Prostate gland (tissue), 2 donors: ENCODE results near the gene CPLX4. TPM values are rescaled to one million over a fixed set of nuclear protein-coding genes. Genes with fewer than 3 reads are reported as not detected.
A peak's percentile ranks its signal among the peaks of the same experiment; 100 is the strongest.

Experiments used
- DNase-seq: peaks from one replicate; pipeline ENCODE4 v3.0.0-alpha.2; 2019; ENCODE audit warnings: low spot score
- H3K27ac ChIP-seq, 2 donors: fragments of 200-600 bp; sonication (generic); 2 replicates each; pipeline ENCODE4 v1.5.1; 2017 to 2019
- H3K27me3 ChIP-seq: fragments of 200-600 bp; sonication (generic); replicated peaks from 2 replicates; pipeline ENCODE4 v1.5.1; 2019; ENCODE audit not compliant: insufficient read depth
- H3K36me3 ChIP-seq, 2 donors: fragments of 200-600 bp; sonication (generic); 1 replicate in 1 of 2; 2 replicates in 1 of 2; pipeline versions ENCODE4 v1.5.1 to v1.8.1; 2017 to 2019
- H3K4me1 ChIP-seq: fragments of 200-600 bp; sonication (generic); replicated peaks from 2 replicates; pipeline ENCODE4 v1.5.1; 2019
- H3K4me3 ChIP-seq, 2 donors: fragments of 200-600 bp; sonication (generic); 2 replicates each; pipeline ENCODE4 v1.5.1; 2017 to 2019
- H3K9me3 ChIP-seq: fragments of 200-600 bp; sonication (generic); 2 replicates; pipeline ENCODE4 v1.5.1; 2017
- CTCF ChIP-seq, 4 experiments: fragments of 200-600 bp in 2 of 4; fragments of 450-650 bp in 2 of 4; sonication (generic) in 2 of 4; IDR thresholded peaks; 1 replicate in 3 of 4; 2 replicates in 1 of 4; pipeline ENCODE4 v1.5.1; 2016 to 2019; ENCODE audit warnings: antibody characterized with exemption in 4 of 4, mild to moderate bottlenecking in 2 of 4, moderate library complexity in 2 of 4
- POLR2A ChIP-seq: fragments of 450-650 bp; IDR thresholded peaks from one replicate; pipeline ENCODE4 v1.6.1; 2016; ENCODE audit warnings: antibody characterized with exemption, mild to moderate bottlenecking
- POLR2AphosphoS5 ChIP-seq: sonication (generic); formaldehyde crosslinking; IDR thresholded peaks from one replicate; pipeline ENCODE4 v1.6.1; 2017; ENCODE audit warnings: antibody characterized with exemption
- WGBS: methylation state at CpG from one replicate; pipeline ENCODE4 v1.1.5; 2018; 5-methylcytosine and 5-hydroxymethylcytosine counted together
- intact Hi-C: fragments of 100-400 bp; cut with DNase I; formaldehyde crosslinking; loops from one replicate; pipeline ENCODE4 v1.14.2; 2022
- total RNA-seq, 2 donors: library from RNA; depleted of rRNA; stranded (reverse); fragments of >200 nt; gene quantifications; one replicate each; pipeline ENCODE4 v1.1.0, GENCODE V29; 2016

The CPLX4 gene
- total RNA-seq, 2 donors from 2014 or later, result not detected

GRCh38 chr18:59270689-59271257 lies 47.7 kb downstream of the CPLX4 start:
- TF ChIP-seq CTCF (IDR thresholded peaks at IDR 0.05), result no peak
- TF ChIP-seq POLR2A, result no peak
- TF ChIP-seq POLR2AphosphoS5, result no peak
- DNase-seq, result no peak
- Histone ChIP-seq H3K27ac (no peak overlapping the region), H3K27me3 (peaks cover 52% of the 10 kb centered on the region), H3K36me3 (no peaks in the 10 kb centered on the region), H3K4me3 (no peak overlapping the region), H3K9me3 (no peaks in the 10 kb centered on the region), H3K4me1 (no peaks in the 10 kb centered on the region)
- intact Hi-C loops, result no loop called here
- 16% methylated on average over 4 of the region's 4 CpGs for WGBS

DNA sequence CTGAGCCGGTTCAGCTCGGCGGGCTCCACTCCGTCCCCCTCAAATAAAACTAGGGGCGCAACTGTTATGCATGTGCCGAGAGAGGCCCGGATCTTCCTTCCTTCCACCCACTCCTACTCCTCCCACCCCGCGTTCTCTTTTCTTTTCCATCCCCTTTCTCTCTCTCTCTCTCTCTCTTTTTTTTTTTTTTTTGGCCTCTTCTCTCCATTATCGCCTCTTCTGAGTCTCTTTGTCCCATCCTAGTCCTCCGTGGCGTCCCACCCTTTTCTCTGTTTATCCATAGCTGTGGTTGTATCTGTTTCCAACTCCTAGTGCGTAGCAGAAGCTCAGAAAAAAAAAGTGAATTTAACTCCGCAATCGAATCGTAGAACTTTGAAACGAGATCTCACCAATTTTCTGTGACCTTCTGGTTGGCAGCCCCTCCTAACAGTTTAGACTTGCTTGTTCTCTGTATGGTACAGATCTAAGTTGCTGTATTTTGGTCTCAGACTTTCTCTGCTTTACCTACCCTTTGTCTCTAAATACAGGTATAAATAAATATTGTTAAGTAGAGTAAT lies 48.8 kb downstream of the CPLX4 start:
- no peaks in the 10 kb centered on the region for H3K36me3 ChIP-seq

DNA sequence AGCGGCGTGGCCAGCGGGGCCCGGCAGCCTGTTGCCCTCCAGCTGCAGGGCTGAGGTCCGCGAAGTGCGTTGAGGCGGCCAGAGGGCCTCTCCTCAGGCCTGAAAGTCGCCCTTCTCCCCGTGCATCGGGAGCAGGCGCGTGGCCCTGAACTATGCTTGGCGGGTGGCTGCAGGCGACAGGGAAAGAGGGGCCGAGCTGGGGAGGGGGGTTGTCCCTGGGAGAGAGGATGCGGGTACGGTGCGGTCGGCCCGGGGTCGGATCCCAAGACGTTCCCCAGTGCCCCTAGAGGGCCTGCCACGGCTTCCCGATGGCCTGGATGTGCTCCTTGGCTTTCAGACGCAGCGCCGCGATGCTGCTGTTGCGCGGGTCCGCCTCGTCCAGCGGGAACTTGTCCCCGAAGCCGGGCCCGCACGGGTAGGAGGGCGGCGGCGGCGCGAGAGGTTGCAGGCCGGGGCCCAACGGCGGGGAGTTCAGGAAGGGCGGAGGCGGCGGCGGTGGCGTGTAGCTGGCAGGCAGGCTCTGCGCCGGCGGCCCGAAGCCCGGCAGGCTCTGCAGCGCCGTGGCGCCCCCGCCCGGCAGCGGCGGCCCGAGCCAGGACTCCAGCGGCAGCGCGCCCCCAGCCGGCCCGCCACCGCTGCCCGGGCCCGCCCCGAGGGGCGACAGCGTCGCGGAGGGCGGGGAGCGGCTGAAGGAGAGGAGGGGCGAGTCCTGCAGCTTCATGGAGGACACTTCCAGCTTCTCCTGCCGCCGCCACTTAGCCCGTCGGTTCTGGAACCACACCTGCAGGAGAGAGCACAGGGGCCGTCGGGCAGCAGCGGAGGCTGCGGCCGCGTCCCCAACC lies 49.5 kb downstream of the CPLX4 start:
- Histone ChIP-seq H3K4me3 (no peak overlapping the region), H3K4me1 (no peaks in the 10 kb centered on the region), H3K27ac (no peak overlapping the region), H3K36me3 (no peaks in the 10 kb centered on the region), H3K9me3 (no peaks in the 10 kb centered on the region), H3K27me3 (peaks cover 65% of the 10 kb centered on the region)
- DNase-seq, result no peak
- no peak for TF ChIP-seq POLR2A
- TF ChIP-seq CTCF (IDR thresholded peaks at IDR 0.05), result peak in 1 of 4 experiments; percentile 17
- no peak for TF ChIP-seq POLR2AphosphoS5
- intact Hi-C loops, result no loop called here
- WGBS, result 2% methylated on average over 72 of the region's 90 CpGs

More for the DNA sequence above, 48.8 kb downstream of the CPLX4 start:
- DNase-seq, result no peak
- H3K27ac ChIP-seq, result no peak overlapping the region
- H3K4me3 ChIP-seq, result no peak overlapping the region
- H3K4me1 ChIP-seq, result no peaks in the 10 kb centered on the region
- WGBS, result 6% methylated on average over 17 of the region's 17 CpGs
- TF ChIP-seq POLR2AphosphoS5 (no peak), CTCF (IDR thresholded peaks at IDR 0.05) (no peak), POLR2A (no peak)
- intact Hi-C loops, result no loop called here
- H3K9me3 ChIP-seq, result no peaks in the 10 kb centered on the region
- H3K27me3 ChIP-seq, result peaks cover 61% of the 10 kb centered on the region

GRCh38 chr18:59268127-59268720 lies 50.2 kb downstream of the CPLX4 start:
- Histone ChIP-seq H3K36me3 (no peaks in the 10 kb centered on the region), H3K4me1 (no peaks in the 10 kb centered on the region), H3K27ac (no peak overlapping the region), H3K27me3 (peaks cover 63% of the 10 kb centered on the region), H3K9me3 (no peaks in the 10 kb centered on the region), H3K4me3 (no peak overlapping the region)
- DNase-seq, result no peak
- intact Hi-C loops, result no loop called here
- TF ChIP-seq POLR2A (no peak), CTCF (IDR thresholded peaks at IDR 0.05) (no peak), POLR2AphosphoS5 (no peak)
- 22% methylated on average over 22 of the region's 28 CpGs for WGBS
